Vagina (tissue), 2 donors: Measurements from ENCODE around the gene SDE2. TPM values are rescaled to one million over a fixed set of nuclear protein-coding genes. Genes with fewer than 3 reads are reported as not detected.
"Not testable (repeated sequence)": the region's sequence is repeated elsewhere in the genome, so short reads cannot be mapped to it uniquely, and the experiment has no call there.

Source experiments
- DNase-seq, 2 donors: peaks; one replicate each; pipeline ENCODE4 v3.0.0-alpha.2; 2017; ENCODE audit errors: extremely low spot score in 2 of 2
- H3K27ac ChIP-seq: fragments of 200-600 bp; sonication (generic); one replicate; pipeline ENCODE4 v1.5.1; 2019
- H3K27me3 ChIP-seq: fragments of 200-600 bp; sonication (generic); one replicate; pipeline ENCODE4 v1.5.1; 2019
- H3K36me3 ChIP-seq, 2 donors: fragments of 200-600 bp; sonication (generic); one replicate each; pipeline ENCODE4 v1.5.1; 2017 to 2019
- H3K4me1 ChIP-seq: fragments of 200-600 bp; sonication (generic); one replicate; pipeline ENCODE4 v1.5.1; 2019
- H3K4me3 ChIP-seq, 2 donors: fragments of 200-600 bp; sonication (generic); 1 replicate in 1 of 2; 2 replicates in 1 of 2; pipeline ENCODE4 v1.5.1; 2016 to 2019
- H3K9me3 ChIP-seq: fragments of 200-600 bp; sonication (generic); one replicate; pipeline ENCODE4 v1.5.1; 2019
- CTCF ChIP-seq, 3 experiments: fragments of 450-650 bp in 2 of 3; fragments of 200-600 bp in 1 of 3; sonication (generic) in 1 of 3; IDR thresholded peaks; one replicate each; pipeline ENCODE4 v1.5.1; 2017 to 2019; ENCODE audit warnings: antibody characterized with exemption in 3 of 3, mild to moderate bottlenecking in 2 of 3, moderate library complexity in 2 of 3
- POLR2A ChIP-seq, 2 donors: fragments of 450-650 bp; IDR thresholded peaks; one replicate each; pipeline ENCODE4 v1.6.1; 2017; ENCODE audit warnings: antibody characterized with exemption in 2 of 2, mild to moderate bottlenecking in 2 of 2, moderate library complexity in 2 of 2
- POLR2AphosphoS5 ChIP-seq, 2 donors: sonication (generic); formaldehyde crosslinking; IDR thresholded peaks; one replicate each; pipeline ENCODE4 v1.9.0; 2017; ENCODE audit warnings: antibody characterized with exemption in 2 of 2, mild to moderate bottlenecking in 2 of 2, low read depth in 1 of 2; ENCODE audit not compliant: insufficient read depth in 1 of 2
- intact Hi-C: fragments of 100-400 bp; cut with DNase I; formaldehyde crosslinking; loops from one replicate; pipeline ENCODE4 v1.15.1; 2023
- total RNA-seq: library from RNA; depleted of rRNA; stranded (reverse); fragments of >200 nt; gene quantifications from one replicate; pipeline ENCODE4 v1.2.3, GENCODE V29; 2016

Gene SDE2
- total RNA-seq, 1 donor from 2014 or later = 14.7 TPM

- intact Hi-C loops = loop anchor here (5.0 to 10.0 kb wide), 4 partner anchors 63 to 501 kb away; partner anchors contain the start of gene SRP9
- Histone ChIP-seq H3K36me3 (peaks cover 0 to 29% of the 10 kb centered on the region in 2 donors), H3K4me1 (no peaks in the 10 kb centered on the region), H3K4me3 (no peak overlapping the region), H3K27me3 (no peaks in the 10 kb centered on the region), H3K9me3 (no peaks in the 10 kb centered on the region), H3K27ac (no peak overlapping the region)
- TF ChIP-seq POLR2AphosphoS5 (IDR thresholded peaks at IDR 0.05; ENCODE audit: insufficient read depth in 1 of 2, low read depth in 1 of 2) (no peak), POLR2A (IDR thresholded peaks at IDR 0.05) (no peak), CTCF (IDR thresholded peaks at IDR 0.05) (no peak)
- no peak for DNase-seq
Measured at GRCh38 chr1:225977937-225978748, 21.0 kb downstream of the SDE2 start.

- intact Hi-C loops = loop anchor here (5.0 to 10.0 kb wide), 4 partner anchors 60 to 498 kb away; partner anchors contain the start of gene SRP9
- H3K4me1 ChIP-seq, H3K36me3 ChIP-seq, H3K4me3 ChIP-seq, DNase-seq, H3K27ac ChIP-seq, H3K9me3 ChIP-seq, H3K27me3 ChIP-seq: not testable (repeated sequence)
Measured at GRCh38 chr1:225975146-225975545, 24.0 kb downstream of the SDE2 start.

- H3K27ac ChIP-seq = no peak overlapping the region
- H3K27me3 ChIP-seq = no peaks in the 10 kb centered on the region
- H3K4me1 ChIP-seq = no peaks in the 10 kb centered on the region
- no peak for DNase-seq
- TF ChIP-seq POLR2AphosphoS5 (IDR thresholded peaks at IDR 0.05; ENCODE audit: insufficient read depth in 1 of 2, low read depth in 1 of 2) (no peak), POLR2A (IDR thresholded peaks at IDR 0.05) (no peak), CTCF (IDR thresholded peaks at IDR 0.05) (no peak)
- intact Hi-C loops = loop anchor here (10.0 kb wide), 3 partner anchors 60 to 200 kb away; partner anchors contain the start of gene SRP9
- H3K9me3 ChIP-seq = no peaks in the 10 kb centered on the region
- peaks cover 0 to 3% of the 10 kb centered on the region in 2 donors for H3K36me3 ChIP-seq
- no peak overlapping the region for H3K4me3 ChIP-seq
Measured at GRCh38 chr1:225974454-225974853, 24.7 kb downstream of the SDE2 start.

GRCh38 chr1:225973158-225973557 is 26.0 kb downstream of the SDE2 start:
- DNase-seq = no peak
- intact Hi-C loops = loop anchor here (10.0 kb wide), 3 partner anchors 58 to 198 kb away; partner anchors contain the start of gene SRP9

More at GRCh38 chr1:225973158-225973557, 26.0 kb downstream of the SDE2 start:
- TF ChIP-seq CTCF (IDR thresholded peaks at IDR 0.05) (no peak), POLR2AphosphoS5 (IDR thresholded peaks at IDR 0.05; ENCODE audit: insufficient read depth in 1 of 2, low read depth in 1 of 2) (no peak), POLR2A (IDR thresholded peaks at IDR 0.05) (no peak)
- Histone ChIP-seq H3K27ac (no peak overlapping the region), H3K4me3 (no peak overlapping the region), H3K4me1 (no peaks in the 10 kb centered on the region), H3K9me3 (no peaks in the 10 kb centered on the region), H3K36me3 (no peaks in the 10 kb centered on the region), H3K27me3 (no peaks in the 10 kb centered on the region)
